Endothelial cell of umbilical vein (primary cell): ENCODE measurements around the gene KCNMA1. TPM values are rescaled to one million over a fixed set of nuclear protein-coding genes. Genes with fewer than 3 reads are reported as not detected.

ENCODE experiments used
- BruUV-seq: library from RNA; stranded (reverse); fragments of 400-500 nt; replicated peaks from 2 replicates; lab custom pipeline; 2021; lab: Mats Ljungman, UMichigan
- CTCF ChIA-PET: fragments of 300-600, 350-600 bp; sonication (Branson Sonifier 250); formaldehyde crosslinking; loops from one replicate; lab custom pipeline; 2021; ENCODE audit warnings: antibody characterized with exemption, inconsistent platforms; lab: Charles Lee
- POLR2A ChIA-PET: fragments of 300-600, 350-600 bp; sonication (Branson Sonifier 250); formaldehyde crosslinking; loops from one replicate; lab custom pipeline; 2021; ENCODE audit warnings: antibody characterized with exemption, inconsistent platforms; lab: Charles Lee
- DNase-seq: peaks from one replicate; pipeline ENCODE4 v3.0.0-alpha.2; 2011; ENCODE audit warnings: low read depth, low spot score
- FAIRE-seq: peaks from 2 replicates; lab custom pipeline; 2011; peaks lifted over from hg19 to GRCh38; lab: Jason Lieb, UNC
- H2AFZ ChIP-seq: 2 replicates; pipeline ENCODE4 v1.6.0; 2012; ENCODE audit warnings: low read depth, low read length, control low read depth, inconsistent platforms
- H3K27ac ChIP-seq: 2 replicates; pipeline ENCODE4 v1.5.1; 2011; ENCODE audit warnings: low read depth, mild to moderate bottlenecking, control low read depth, low read length, moderate library complexity; ENCODE audit not compliant: insufficient read depth
- H3K27me3 ChIP-seq, 2 experiments: 2 replicates each; pipeline versions ENCODE4 v1.6.0 to v1.6.1; 2011; ENCODE audit warnings: low read length in 2 of 2, mixed read lengths in 1 of 2; ENCODE audit not compliant: control insufficient read depth in 2 of 2, insufficient read depth in 2 of 2
- H3K36me3 ChIP-seq, 2 experiments: 2 replicates in 1 of 2; 3 replicates in 1 of 2; pipeline ENCODE4 v1.5.1; 2011; ENCODE audit warnings: low read length in 2 of 2, mild to moderate bottlenecking in 1 of 2, moderate library complexity in 1 of 2; ENCODE audit not compliant: control insufficient read depth in 2 of 2, insufficient read depth in 2 of 2; ENCODE audit errors: extremely low read depth in 1 of 2
- H3K4me1 ChIP-seq: 3 replicates; pipeline ENCODE4 v1.5.1; 2011; ENCODE audit warnings: mild to moderate bottlenecking, low read length; ENCODE audit not compliant: control insufficient read depth, insufficient read depth; ENCODE audit errors: extremely low read depth
- H3K4me2 ChIP-seq: 2 replicates; pipeline ENCODE4 v1.6.1; 2011; ENCODE audit warnings: low read length, control low read depth, mixed read lengths; ENCODE audit not compliant: insufficient read depth
- H3K4me3 ChIP-seq, 3 experiments: fragments of 200-600 bp in 1 of 3; sonication (generic), shearing (Covaris generic) in 1 of 3; replicated peaks in 1 of 3; 2 replicates each; pipeline ENCODE4 v1.5.1; 2011 to 2016; ENCODE audit warnings: control low read depth in 3 of 3, low read length in 3 of 3, mild to moderate bottlenecking in 2 of 3, inconsistent platforms in 1 of 3, low read depth in 1 of 3, moderate library complexity in 1 of 3; ENCODE audit not compliant: insufficient read depth in 1 of 3
- H3K79me2 ChIP-seq: 2 replicates; pipeline ENCODE4 v1.6.0; 2012; ENCODE audit warnings: low read length, inconsistent platforms; ENCODE audit not compliant: control insufficient read depth, insufficient read depth
- H3K9ac ChIP-seq: replicated peaks from 2 replicates; pipeline ENCODE3; 2011; ENCODE audit warnings: low read length, control low read depth; ENCODE audit not compliant: insufficient read depth; ENCODE audit errors: extremely low read depth
- H3K9me1 ChIP-seq: replicated peaks from 3 replicates; pipeline ENCODE4 v1.6.0; 2011; ENCODE audit warnings: mild to moderate bottlenecking, low read length; ENCODE audit not compliant: control insufficient read depth, insufficient read depth; ENCODE audit errors: extremely low read depth
- H3K9me3 ChIP-seq: replicated peaks from 2 replicates; pipeline ENCODE4 v1.5.1; 2012; ENCODE audit warnings: low read length, inconsistent platforms; ENCODE audit not compliant: control insufficient read depth, insufficient read depth
- H4K20me1 ChIP-seq: replicated peaks from 2 replicates; pipeline ENCODE3; 2011; ENCODE audit warnings: mild to moderate bottlenecking, low read length; ENCODE audit not compliant: control insufficient read depth, insufficient read depth; ENCODE audit errors: extremely low read depth
- EZH2 ChIP-seq: IDR thresholded peaks from 2 replicates; pipeline ENCODE4 v1.6.1; 2012; ENCODE audit warnings: borderline replicate concordance, low read depth, mild to moderate bottlenecking, moderate library complexity, low read length, inconsistent platforms; ENCODE audit not compliant: severe bottlenecking
- FOS ChIP-seq: IDR thresholded peaks from 2 replicates; pipeline ENCODE4 v1.6.1; 2011; ENCODE audit warnings: mild to moderate bottlenecking, low read length, moderate library complexity, borderline replicate concordance; ENCODE audit not compliant: insufficient read depth
- GATA2 ChIP-seq: IDR thresholded peaks from 2 replicates; pipeline ENCODE4 v1.7.0; 2011; ENCODE audit warnings: low read depth, mild to moderate bottlenecking, moderate library complexity, mixed read lengths, low read length; ENCODE audit not compliant: insufficient read length, insufficient read depth
- JUN ChIP-seq: IDR thresholded peaks from 2 replicates; pipeline ENCODE4 v1.6.1; 2011; ENCODE audit warnings: borderline replicate concordance, low read depth; ENCODE audit not compliant: insufficient read length, insufficient read depth
- MYC ChIP-seq: IDR thresholded peaks from one replicate; pipeline ENCODE4 v1.6.1; 2011; ENCODE audit warnings: mild to moderate bottlenecking, low read depth, low read length
- POLR2A ChIP-seq: IDR thresholded peaks from 2 replicates; pipeline ENCODE4 v1.6.1; 2012; ENCODE audit warnings: low read depth, mild to moderate bottlenecking, control low read depth, low read length
- POLR2AphosphoS5 ChIP-seq: IDR thresholded peaks from 2 replicates; pipeline ENCODE4 v1.6.1; 2012; ENCODE audit warnings: low read depth, mild to moderate bottlenecking, control low read depth, low read length, moderate library complexity; ENCODE audit not compliant: insufficient read depth
- dilution Hi-C: fragments of 300-500 bp; cut with MboI; formaldehyde crosslinking; loops from one replicate; pipeline ENCODE4 v1.15.0; 2019; ENCODE audit warnings: low sequenced_read_pairs; ENCODE audit not compliant: extremely low pct_ligation_motif_present
- intact Hi-C: fragments of 100-400 bp; cut with micrococcal nuclease; formaldehyde crosslinking; loops from one replicate; pipeline ENCODE4 v1.10.0; 2022
- polyA plus RNA-seq, 4 experiments: library from polyadenylated mRNA; depleted of rRNA in 3 of 4; stranded (reverse) in 3 of 4; unstranded in 1 of 4; fragments of >200 nt; gene quantifications; 2 replicates each; pipeline versions ENCODE4 v1.2.1 to v1.2.3, GENCODE V29; 2011 to 2012; ENCODE audit warnings: missing spikeins in 1 of 4
- total RNA-seq: library from RNA; stranded (reverse); gene quantifications from 2 replicates; pipeline ENCODE4 v1.2.3, GENCODE V29; 2021
- TF ChIP-seq, protein P1 (sequence below), 2 donors: IDR thresholded peaks; 1 replicate in 1 of 2; 2 replicates in 1 of 2; pipeline ENCODE4 v1.5.1; 2011; ENCODE audit warnings: low read length in 2 of 2, mild to moderate bottlenecking in 2 of 2, moderate library complexity in 2 of 2, control low read depth in 1 of 2, inconsistent platforms in 1 of 2, low read depth in 1 of 2; ENCODE audit not compliant: insufficient read depth in 1 of 2; ENCODE audit errors: extremely low read depth in 1 of 2
- TF ChIP-seq, protein P2 (sequence below): IDR thresholded peaks from 2 replicates; pipeline ENCODE4 v1.6.1; 2011; ENCODE audit not compliant: insufficient read depth, insufficient read length

KCNMA1 gene
- total and polyA plus RNA-seq, 2 donors (not counting 3 experiments of a cell fraction or from before 2014, with no cell fraction given) = 0.10 to 0.82 TPM

DNA sequence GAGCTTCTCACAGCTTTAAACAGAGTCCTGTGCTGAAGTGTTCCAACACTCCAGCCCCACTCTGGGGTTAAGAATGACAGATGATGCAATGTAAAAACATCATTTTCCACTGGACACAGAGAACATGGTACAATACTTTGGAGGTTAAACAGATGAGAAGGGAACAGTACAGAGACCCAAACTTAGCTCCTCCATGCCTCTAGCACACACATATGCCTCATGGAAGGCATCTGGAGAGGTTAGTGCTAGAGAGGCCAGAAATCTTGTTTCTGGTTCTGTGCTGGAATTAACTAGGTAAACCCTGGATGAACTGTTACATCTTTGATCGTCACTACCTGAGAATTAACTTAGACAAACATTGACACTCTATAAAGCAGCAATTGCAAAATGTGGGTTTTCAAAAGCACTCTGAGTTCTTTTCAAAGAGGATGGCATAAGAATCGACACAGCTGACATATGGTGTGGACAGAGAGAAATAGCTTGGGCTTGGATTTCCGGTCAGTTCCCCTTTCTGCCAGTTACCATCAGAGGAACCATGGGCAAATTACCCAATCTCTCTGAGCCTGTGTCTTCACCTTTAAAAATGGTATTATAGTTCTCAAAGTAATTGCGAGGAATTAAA is 81.9 kb downstream of the KCNMA1 start:
- Histone ChIP-seq H3K4me2 (no peak overlapping the region), H3K27ac (no peak overlapping the region), H3K9ac (no peak overlapping the region), H4K20me1 (no peaks in the 10 kb centered on the region), H3K27me3 (no peaks in the 10 kb centered on the region), H3K9me1 (no peaks in the 10 kb centered on the region), H2AFZ (no peak overlapping the region), H3K79me2 (no peaks in the 10 kb centered on the region), H3K4me3 (no peak overlapping the region), H3K36me3 (no peaks in the 10 kb centered on the region), H3K4me1 (no peaks in the 10 kb centered on the region), H3K9me3 (no peaks in the 10 kb centered on the region)
- CTCF ChIA-PET = interaction anchor here (1.0 to 1.1 kb wide), 2 partner anchors 17 to 26 kb away, joined by 3 read pairs; no protein-coding TSS in a partner anchor
- dilution Hi-C loops = no loop called here
- intact Hi-C loops = no loop called here
- DNase-seq (no peak), FAIRE-seq (no peak)
- TF ChIP-seq JUN = no peak
- no peak for TF ChIP-seq POLR2AphosphoS5
- TF ChIP-seq MYC = no peak
- no peak for TF ChIP-seq FOS
- TF ChIP-seq POLR2A = no peak
- TF ChIP-seq, protein P1, sequence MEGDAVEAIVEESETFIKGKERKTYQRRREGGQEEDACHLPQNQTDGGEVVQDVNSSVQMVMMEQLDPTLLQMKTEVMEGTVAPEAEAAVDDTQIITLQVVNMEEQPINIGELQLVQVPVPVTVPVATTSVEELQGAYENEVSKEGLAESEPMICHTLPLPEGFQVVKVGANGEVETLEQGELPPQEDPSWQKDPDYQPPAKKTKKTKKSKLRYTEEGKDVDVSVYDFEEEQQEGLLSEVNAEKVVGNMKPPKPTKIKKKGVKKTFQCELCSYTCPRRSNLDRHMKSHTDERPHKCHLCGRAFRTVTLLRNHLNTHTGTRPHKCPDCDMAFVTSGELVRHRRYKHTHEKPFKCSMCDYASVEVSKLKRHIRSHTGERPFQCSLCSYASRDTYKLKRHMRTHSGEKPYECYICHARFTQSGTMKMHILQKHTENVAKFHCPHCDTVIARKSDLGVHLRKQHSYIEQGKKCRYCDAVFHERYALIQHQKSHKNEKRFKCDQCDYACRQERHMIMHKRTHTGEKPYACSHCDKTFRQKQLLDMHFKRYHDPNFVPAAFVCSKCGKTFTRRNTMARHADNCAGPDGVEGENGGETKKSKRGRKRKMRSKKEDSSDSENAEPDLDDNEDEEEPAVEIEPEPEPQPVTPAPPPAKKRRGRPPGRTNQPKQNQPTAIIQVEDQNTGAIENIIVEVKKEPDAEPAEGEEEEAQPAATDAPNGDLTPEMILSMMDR (IDR thresholded peaks at IDR 0.05; ENCODE audit: extremely low read depth in 1 of 2, insufficient read depth in 1 of 2, low read depth in 1 of 2, low read length in 2 of 2) = no peak
- TF ChIP-seq EZH2 = no peak
- no peak for TF ChIP-seq GATA2
- TF ChIP-seq, protein P2, sequence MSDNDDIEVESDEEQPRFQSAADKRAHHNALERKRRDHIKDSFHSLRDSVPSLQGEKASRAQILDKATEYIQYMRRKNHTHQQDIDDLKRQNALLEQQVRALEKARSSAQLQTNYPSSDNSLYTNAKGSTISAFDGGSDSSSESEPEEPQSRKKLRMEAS = no peak
- no TSS peak for BruUV-seq
- POLR2A ChIA-PET = no interaction called here
